Measurements from ENCODE around the gene PHKG2. TPM values are rescaled to one million over a fixed set of nuclear protein-coding genes. Genes with fewer than 3 reads are reported as not detected.

Gene PHKG2
- total and polyA plus RNA-seq, 4 donors: 12.3 to 36.0 (median 18.3) TPM

GRCh38 chr16:30706046-30706445 lies 42.2 kb upstream of the PHKG2 start:
- no peaks in the 10 kb centered on the region for H3K27me3 ChIP-seq (ENCODE audit: control insufficient read depth in 1 of 2, insufficient read depth in 2 of 2, low read length in 1 of 2)
- no peak overlapping the region for H3K27ac ChIP-seq (ENCODE audit: low read depth in 1 of 2, low read length in 2 of 2)
- intact Hi-C loops (cut with DNase I): no loop called here
- H3K9me3 ChIP-seq (ENCODE audit: control insufficient read depth, low read length): no peaks in the 10 kb centered on the region
- no peak overlapping the region for H3K4me3 ChIP-seq (ENCODE audit: low read length in 2 of 2)
- WGBS, 2 donors: 87 to 91% methylated on average over 6 of the region's 6 CpGs
- H3K4me1 ChIP-seq (ENCODE audit: control insufficient read depth in 1 of 2, insufficient read depth in 2 of 2, low read length in 2 of 2): no peaks in the 10 kb centered on the region
- H3K36me3 ChIP-seq (ENCODE audit: control insufficient read depth in 1 of 2, insufficient read depth in 2 of 2, low read length in 1 of 2): peaks cover 20 to 21% of the 10 kb centered on the region in 2 donors
- ATAC-seq (ENCODE audit: low FRiP score) (no peak), DNase-seq (no peak)

- H3K4me3 ChIP-seq (ENCODE audit: low read length in 2 of 2): no peak overlapping the region
- H3K27ac ChIP-seq (ENCODE audit: low read depth in 1 of 2, low read length in 2 of 2): no peak overlapping the region
- peak in 1 of 2 donors; percentile 15 for DNase-seq
- whole genome bisulfite sequencing, 2 donors: 95% methylated on average over 4 of the region's 4 CpGs
- H3K9me3 ChIP-seq (ENCODE audit: control insufficient read depth, low read length): no peaks in the 10 kb centered on the region
- H3K36me3 ChIP-seq (ENCODE audit: control insufficient read depth in 1 of 2, insufficient read depth in 2 of 2, low read length in 1 of 2): peaks cover 28 to 43% of the 10 kb centered on the region in 2 donors
- no peaks in the 10 kb centered on the region for H3K27me3 ChIP-seq (ENCODE audit: control insufficient read depth in 1 of 2, insufficient read depth in 2 of 2, low read length in 1 of 2)
- no peak for ATAC-seq (ENCODE audit: low FRiP score)
- intact Hi-C loops (cut with DNase I): no loop called here
- no peaks in the 10 kb centered on the region for H3K4me1 ChIP-seq (ENCODE audit: control insufficient read depth in 1 of 2, insufficient read depth in 2 of 2, low read length in 2 of 2)
Observed at GRCh38 chr16:30710971-30711370, 37.3 kb upstream of the PHKG2 start.

GRCh38 chr16:30711712-30712111 lies 36.5 kb upstream of the PHKG2 start:
- peaks cover 28 to 43% of the 10 kb centered on the region in 2 donors for H3K36me3 ChIP-seq (ENCODE audit: control insufficient read depth in 1 of 2, insufficient read depth in 2 of 2, low read length in 1 of 2)
- H3K4me1 ChIP-seq (ENCODE audit: control insufficient read depth in 1 of 2, insufficient read depth in 2 of 2, low read length in 2 of 2): no peaks in the 10 kb centered on the region
- no peaks in the 10 kb centered on the region for H3K9me3 ChIP-seq (ENCODE audit: control insufficient read depth, low read length)
- intact Hi-C loops (cut with DNase I): no loop called here
- no peak overlapping the region for H3K4me3 ChIP-seq (ENCODE audit: low read length in 2 of 2)
- no peaks in the 10 kb centered on the region for H3K27me3 ChIP-seq (ENCODE audit: control insufficient read depth in 1 of 2, insufficient read depth in 2 of 2, low read length in 1 of 2)
- DNase-seq: no peak
- no peak overlapping the region for H3K27ac ChIP-seq (ENCODE audit: low read depth in 1 of 2, low read length in 2 of 2)
- no peak for ATAC-seq (ENCODE audit: low FRiP score)
- 98 to 100% methylated on average over 1 of the region's 1 CpG for WGBS, 2 donors

- no peaks in the 10 kb centered on the region for H3K27me3 ChIP-seq (ENCODE audit: control insufficient read depth in 1 of 2, insufficient read depth in 2 of 2, low read length in 1 of 2)
- 82 to 86% methylated on average over 17 of the region's 17 CpGs for WGBS, 2 donors
- H3K4me3 ChIP-seq (ENCODE audit: low read length in 2 of 2): no peak overlapping the region
- ATAC-seq (ENCODE audit: low FRiP score) (no peak), DNase-seq (no peak)
- H3K9me3 ChIP-seq (ENCODE audit: control insufficient read depth, low read length): no peaks in the 10 kb centered on the region
- intact Hi-C loops (cut with DNase I): no loop called here
- no peaks in the 10 kb centered on the region for H3K4me1 ChIP-seq (ENCODE audit: control insufficient read depth in 1 of 2, insufficient read depth in 2 of 2, low read length in 2 of 2)
- no peak overlapping the region for H3K27ac ChIP-seq (ENCODE audit: low read depth in 1 of 2, low read length in 2 of 2)
- H3K36me3 ChIP-seq (ENCODE audit: control insufficient read depth in 1 of 2, insufficient read depth in 2 of 2, low read length in 1 of 2): peaks cover 13 to 32% of the 10 kb centered on the region in 2 donors
Observed at GRCh38 chr16:30715750-30716445, 32.3 kb upstream of the PHKG2 start.

- no peak for ATAC-seq (ENCODE audit: low FRiP score)
- H3K4me1 ChIP-seq (ENCODE audit: control insufficient read depth in 1 of 2, insufficient read depth in 2 of 2, low read length in 2 of 2): no peaks in the 10 kb centered on the region
Observed at GRCh38 chr16:30720086-30720485, 28.1 kb upstream of the PHKG2 start.

GRCh38 chr16:30720694-30721093 lies 27.5 kb upstream of the PHKG2 start:
- no peaks in the 10 kb centered on the region for H3K4me1 ChIP-seq (ENCODE audit: control insufficient read depth in 1 of 2, insufficient read depth in 2 of 2, low read length in 2 of 2)
- H3K27me3 ChIP-seq (ENCODE audit: control insufficient read depth in 1 of 2, insufficient read depth in 2 of 2, low read length in 1 of 2): no peaks in the 10 kb centered on the region
- DNase-seq (no peak), ATAC-seq (ENCODE audit: low FRiP score) (no peak)
- WGBS, 2 donors: 81 to 82% methylated on average over 9 of the region's 9 CpGs
- H3K27ac ChIP-seq (ENCODE audit: low read depth in 1 of 2, low read length in 2 of 2): no peak overlapping the region
- no peaks in the 10 kb centered on the region for H3K9me3 ChIP-seq (ENCODE audit: control insufficient read depth, low read length)
- no peak overlapping the region for H3K4me3 ChIP-seq (ENCODE audit: low read length in 2 of 2)
- intact Hi-C loops (cut with DNase I): no loop called here
- H3K36me3 ChIP-seq (ENCODE audit: control insufficient read depth in 1 of 2, insufficient read depth in 2 of 2, low read length in 1 of 2): peaks cover 0 to 24% of the 10 kb centered on the region in 2 donors

More at GRCh38 chr16:30720086-30720485, 28.1 kb upstream of the PHKG2 start:
- intact Hi-C loops (cut with DNase I): no loop called here
- H3K27me3 ChIP-seq (ENCODE audit: control insufficient read depth in 1 of 2, insufficient read depth in 2 of 2, low read length in 1 of 2): no peaks in the 10 kb centered on the region
- no peak for DNase-seq
- H3K36me3 ChIP-seq (ENCODE audit: control insufficient read depth in 1 of 2, insufficient read depth in 2 of 2, low read length in 1 of 2): peaks cover 0 to 25% of the 10 kb centered on the region in 2 donors
- no peak overlapping the region for H3K27ac ChIP-seq (ENCODE audit: low read depth in 1 of 2, low read length in 2 of 2)
- H3K4me3 ChIP-seq (ENCODE audit: low read length in 2 of 2): no peak overlapping the region
- H3K9me3 ChIP-seq (ENCODE audit: control insufficient read depth, low read length): no peaks in the 10 kb centered on the region
- 89 to 90% methylated on average over 11 of the region's 11 CpGs for WGBS, 2 donors

GRCh38 chr16:30721167-30721566 lies 27.1 kb upstream of the PHKG2 start:
- no peaks in the 10 kb centered on the region for H3K4me1 ChIP-seq (ENCODE audit: control insufficient read depth in 1 of 2, insufficient read depth in 2 of 2, low read length in 2 of 2)
- no peaks in the 10 kb centered on the region for H3K9me3 ChIP-seq (ENCODE audit: control insufficient read depth, low read length)
- DNase-seq: no peak
- WGBS, 2 donors: 94 to 98% methylated on average over 8 of the region's 8 CpGs
- H3K36me3 ChIP-seq (ENCODE audit: control insufficient read depth in 1 of 2, insufficient read depth in 2 of 2, low read length in 1 of 2): peaks cover 0 to 23% of the 10 kb centered on the region in 2 donors
- no peak overlapping the region for H3K27ac ChIP-seq (ENCODE audit: low read depth in 1 of 2, low read length in 2 of 2)
- intact Hi-C loops (cut with DNase I): no loop called here
- no peak for ATAC-seq (ENCODE audit: low FRiP score)
- no peaks in the 10 kb centered on the region for H3K27me3 ChIP-seq (ENCODE audit: control insufficient read depth in 1 of 2, insufficient read depth in 2 of 2, low read length in 1 of 2)
- H3K4me3 ChIP-seq (ENCODE audit: low read length in 2 of 2): no peak overlapping the region

- no peak overlapping the region for H3K27ac ChIP-seq (ENCODE audit: low read depth in 1 of 2, low read length in 2 of 2)
- H3K27me3 ChIP-seq (ENCODE audit: control insufficient read depth in 1 of 2, insufficient read depth in 2 of 2, low read length in 1 of 2): no peaks in the 10 kb centered on the region
- no peak overlapping the region for H3K4me3 ChIP-seq (ENCODE audit: low read length in 2 of 2)
- H3K36me3 ChIP-seq (ENCODE audit: control insufficient read depth in 1 of 2, insufficient read depth in 2 of 2, low read length in 1 of 2): peaks cover 0 to 23% of the 10 kb centered on the region in 2 donors
- DNase-seq (no peak), ATAC-seq (ENCODE audit: low FRiP score) (no peak)
- H3K4me1 ChIP-seq (ENCODE audit: control insufficient read depth in 1 of 2, insufficient read depth in 2 of 2, low read length in 2 of 2): no peaks in the 10 kb centered on the region
- no peaks in the 10 kb centered on the region for H3K9me3 ChIP-seq (ENCODE audit: control insufficient read depth, low read length)
- intact Hi-C loops (cut with DNase I): no loop called here
- WGBS, 2 donors: 94 to 97% methylated on average over 1 of the region's 1 CpG
Observed at GRCh38 chr16:30721606-30722005, 26.6 kb upstream of the PHKG2 start.

- H3K4me3 ChIP-seq (ENCODE audit: low read length in 2 of 2): no peak overlapping the region
- no peaks in the 10 kb centered on the region for H3K4me1 ChIP-seq (ENCODE audit: control insufficient read depth in 1 of 2, insufficient read depth in 2 of 2, low read length in 2 of 2)
- DNase-seq (no peak), ATAC-seq (ENCODE audit: low FRiP score) (no peak)
- H3K27me3 ChIP-seq (ENCODE audit: control insufficient read depth in 1 of 2, insufficient read depth in 2 of 2, low read length in 1 of 2): no peaks in the 10 kb centered on the region
- WGBS, 2 donors: 70 to 74% methylated on average over 5 to 6 of the region's 6 CpGs
- no peaks in the 10 kb centered on the region for H3K9me3 ChIP-seq (ENCODE audit: control insufficient read depth, low read length)
- H3K36me3 ChIP-seq (ENCODE audit: control insufficient read depth in 1 of 2, insufficient read depth in 2 of 2, low read length in 1 of 2): peaks cover 0 to 23% of the 10 kb centered on the region in 2 donors
- intact Hi-C loops (cut with DNase I): no loop called here
- no peak overlapping the region for H3K27ac ChIP-seq (ENCODE audit: low read depth in 1 of 2, low read length in 2 of 2)
Observed at GRCh38 chr16:30722443-30722842, 25.8 kb upstream of the PHKG2 start.

All from aorta (tissue), 5 donors.